Stimulated activated CD8-positive, alpha-beta memory T cell treated with anti-CD3 and anti-CD28 coated beads, Interleukin-4, amount 100 ng/mL, for 48 hours (primary cell): Measurements from ENCODE around the gene ZSCAN29.

ENCODE experiments used
- DNase-seq: peaks from one replicate; pipeline ENCODE4 v3.0.0-alpha.2; 2020

The ZSCAN29 gene

DNA sequence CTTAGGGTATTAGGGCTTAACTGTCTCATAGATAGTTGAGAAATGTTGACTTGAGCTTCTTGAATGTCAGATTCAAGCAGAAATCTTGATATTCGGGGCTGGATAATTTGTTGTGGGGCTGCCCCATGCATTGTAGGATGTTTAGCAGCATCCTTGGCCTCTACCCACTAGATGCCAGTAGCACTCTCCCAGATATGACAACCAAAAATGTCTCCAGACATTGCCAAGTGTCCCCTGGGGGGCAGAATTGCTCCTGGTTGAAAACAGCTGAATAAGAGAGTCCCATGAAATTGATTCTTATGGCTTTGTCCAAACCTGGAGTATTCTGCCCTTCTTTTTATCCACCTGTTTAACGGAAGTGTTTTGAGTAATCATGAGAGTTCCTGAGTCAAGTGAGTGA is 24.5 kb downstream of the ZSCAN29 start:
- no peak for DNase-seq

DNA sequence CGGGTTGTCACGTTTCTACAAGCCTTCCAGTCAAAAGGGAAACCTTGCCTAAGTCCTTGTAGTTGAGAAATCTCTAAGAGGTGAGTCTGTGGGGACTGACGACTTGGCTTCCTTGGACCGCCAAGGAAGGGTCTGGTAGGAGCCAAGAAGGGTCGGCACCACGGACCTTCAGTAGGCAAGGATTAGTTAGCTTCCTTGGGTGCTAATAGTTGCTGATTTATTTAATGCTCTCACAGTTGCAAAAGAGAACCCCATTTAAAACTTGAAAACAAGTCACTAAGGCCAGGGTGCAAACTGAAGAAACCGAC is 40.1 kb downstream of the ZSCAN29 start:
- DNase-seq, result no peak

DNA sequence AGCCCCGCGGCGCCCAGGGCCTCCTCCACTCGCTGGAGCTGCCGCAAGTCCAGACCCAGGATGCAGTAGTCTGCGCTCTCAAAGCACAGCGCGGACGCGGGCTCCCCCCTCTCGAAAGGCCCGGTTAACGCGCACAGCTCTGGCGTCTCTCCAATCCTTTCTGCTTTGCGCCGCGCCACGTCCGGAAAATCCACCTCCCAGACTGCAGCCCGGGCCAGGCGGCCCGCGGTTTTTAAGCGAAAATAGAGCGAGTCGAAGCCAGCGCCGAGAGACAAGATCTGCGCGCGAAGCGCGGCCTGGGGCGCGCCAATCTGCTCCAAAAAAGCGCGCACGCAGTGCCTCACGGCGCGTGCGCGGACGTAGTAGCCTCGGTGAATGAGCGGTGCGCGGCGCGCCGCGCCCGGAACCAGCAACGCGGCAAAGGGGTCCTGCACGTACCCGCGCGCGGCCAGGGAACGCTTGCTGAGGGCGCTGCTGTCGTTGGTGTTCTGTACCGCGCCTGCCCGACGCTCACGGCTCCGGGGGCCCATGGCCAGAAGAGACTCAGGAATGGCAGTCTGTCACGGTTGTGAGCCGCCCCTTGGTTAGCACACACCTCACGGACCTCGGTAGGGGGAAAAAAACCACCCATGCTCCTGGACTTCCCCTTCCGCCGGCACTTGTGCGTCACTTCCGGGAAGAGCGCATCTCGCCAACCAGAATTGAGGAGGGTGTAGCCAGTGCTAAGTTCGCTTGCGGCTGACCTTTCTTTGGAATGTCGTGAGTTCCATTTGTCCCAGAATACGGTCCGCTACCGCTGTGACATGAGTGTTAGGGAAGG is 40.7 kb downstream of the ZSCAN29 start, which contains the start of gene LCMT2:
TSS of gene LCMT2 (minus strand) at position 614 of the 820 bp plus-strand sequence. CDS start at position 530, 84 bp downstream.
- DNase-seq, result peak; percentile 92

DNA sequence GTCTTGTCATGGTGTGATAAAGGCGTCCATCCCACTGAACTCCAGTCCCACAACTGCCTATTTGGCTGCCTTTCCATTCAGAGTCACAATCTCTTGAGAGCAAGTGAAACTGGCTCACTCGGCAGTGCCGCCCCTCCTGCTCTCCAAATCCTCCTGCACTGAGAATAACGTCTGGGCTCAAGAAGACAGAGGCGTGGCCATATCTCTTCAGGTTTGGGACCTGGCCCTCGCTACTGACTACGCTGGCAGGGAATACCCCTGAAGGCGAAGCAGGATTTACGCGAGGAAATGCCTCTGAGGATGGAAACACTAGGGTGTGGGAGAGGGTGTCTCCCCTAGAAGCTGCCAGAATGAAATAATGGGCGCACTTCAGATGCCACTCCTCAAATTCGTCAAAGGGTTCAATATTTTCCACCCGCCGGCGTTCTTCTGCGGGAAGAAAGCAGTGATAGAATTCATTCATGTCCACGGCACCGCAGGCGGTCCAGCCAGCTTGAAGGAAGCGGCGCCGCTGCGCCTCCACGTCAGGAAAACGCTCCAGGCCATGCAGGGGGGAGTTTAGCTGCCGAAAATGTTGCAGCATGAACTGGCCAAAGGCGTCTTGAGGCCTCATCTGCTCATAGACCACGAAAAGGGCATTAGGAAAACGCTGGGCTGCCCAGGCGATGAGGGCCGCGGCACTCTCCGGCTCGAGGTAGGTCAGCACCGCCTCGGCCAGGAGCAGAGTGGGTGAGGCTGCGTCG is 41.5 kb downstream of the ZSCAN29 start:
- peak; percentile 25 for DNase-seq

DNA sequence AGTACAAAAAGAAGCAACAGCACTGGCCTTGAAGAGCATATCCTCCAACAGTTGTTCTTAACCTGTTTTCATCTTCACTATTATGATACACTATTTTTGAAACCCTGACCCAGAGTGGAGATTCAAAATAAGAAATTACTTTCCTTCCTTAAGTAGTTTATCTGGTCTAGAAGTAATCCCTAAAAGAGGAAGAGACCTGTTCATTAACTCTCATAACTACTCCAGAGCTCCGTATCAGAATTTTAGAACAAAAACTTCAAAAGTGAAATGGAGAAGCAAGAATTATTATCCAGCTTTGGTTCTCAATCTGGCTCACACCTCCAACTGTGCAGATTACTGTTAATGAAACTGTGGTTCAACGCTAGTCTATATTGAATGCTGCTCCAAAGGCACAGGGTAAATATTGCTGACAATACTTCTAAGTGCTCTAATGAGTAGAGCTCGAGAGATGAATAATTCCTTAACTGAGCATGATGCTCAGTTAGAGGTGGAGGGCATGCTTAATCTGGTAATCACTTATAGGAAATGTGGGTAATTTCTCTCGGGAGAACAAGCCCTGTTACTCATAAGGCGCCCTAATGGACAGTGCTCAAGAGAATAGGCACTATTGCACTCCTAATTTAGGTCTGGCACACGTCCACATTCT is 45.7 kb downstream of the ZSCAN29 start:
- no peak for DNase-seq

DNA sequence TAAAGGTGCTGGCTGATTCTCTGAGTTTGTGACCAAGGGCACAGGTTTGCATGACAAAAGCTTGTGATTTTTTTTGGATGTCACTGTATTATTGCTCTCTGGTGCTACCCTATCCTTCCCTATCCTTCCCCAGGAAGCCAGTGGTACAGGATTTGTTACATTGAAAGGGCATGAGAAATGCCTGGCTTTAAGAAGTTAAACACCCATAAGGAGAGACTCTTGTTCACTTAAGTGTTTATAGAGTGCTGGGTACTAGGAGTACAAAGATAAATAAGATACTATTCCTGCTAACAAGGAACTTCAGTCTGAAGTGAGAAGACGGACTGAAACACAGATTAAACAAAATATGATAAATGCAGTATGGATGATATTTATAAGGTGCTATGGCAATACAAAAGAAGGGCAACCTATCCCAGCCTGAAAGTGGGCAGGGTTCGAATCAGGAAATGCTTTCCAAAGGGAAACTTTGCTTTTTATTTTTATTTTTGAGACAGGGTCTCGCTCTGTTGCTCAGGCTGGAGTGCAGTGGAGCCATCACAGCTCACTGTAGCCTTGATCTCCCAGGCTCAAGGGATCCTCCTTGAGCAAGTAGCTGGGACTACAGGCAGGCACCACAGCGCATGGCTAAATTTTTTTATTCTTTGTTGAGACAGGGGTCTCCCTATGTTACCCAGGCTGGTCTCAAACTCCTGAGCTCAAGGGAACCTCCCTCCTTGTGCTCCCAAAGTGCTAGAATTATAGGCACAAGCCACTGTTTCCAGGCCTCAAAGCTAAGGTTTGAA is 51.7 kb downstream of the ZSCAN29 start:
- no peak for DNase-seq

DNA sequence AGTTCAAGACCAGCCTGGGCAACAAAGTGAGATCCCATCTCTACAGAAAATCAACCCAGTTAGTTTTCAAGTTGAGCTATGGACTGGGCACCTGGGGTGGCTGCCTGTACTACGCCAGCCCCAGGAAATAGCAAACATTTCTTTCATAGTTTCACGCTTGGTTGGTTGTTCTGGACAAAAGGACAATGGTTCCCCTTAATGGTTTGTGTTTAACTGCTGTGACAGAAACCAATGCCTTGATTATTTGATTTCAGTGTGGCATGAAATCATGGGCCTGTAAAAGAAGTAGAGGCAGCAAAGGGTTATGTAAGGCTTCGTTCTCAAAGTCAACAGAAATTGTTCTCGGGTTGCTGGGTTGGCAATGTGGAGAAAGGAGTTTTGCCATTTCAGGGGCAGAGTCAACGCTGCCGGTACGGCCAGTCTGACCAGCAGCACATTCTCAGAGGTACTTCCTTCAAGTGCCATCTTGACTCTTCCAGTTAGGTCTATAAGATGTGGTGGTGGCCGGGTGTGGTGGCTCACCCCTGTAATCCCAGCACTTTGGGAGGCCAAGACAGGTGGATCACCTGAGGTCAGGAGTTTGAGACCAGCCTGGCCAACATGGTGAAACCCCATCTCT is 53.2 kb downstream of the ZSCAN29 start:
- no peak for DNase-seq

DNA sequence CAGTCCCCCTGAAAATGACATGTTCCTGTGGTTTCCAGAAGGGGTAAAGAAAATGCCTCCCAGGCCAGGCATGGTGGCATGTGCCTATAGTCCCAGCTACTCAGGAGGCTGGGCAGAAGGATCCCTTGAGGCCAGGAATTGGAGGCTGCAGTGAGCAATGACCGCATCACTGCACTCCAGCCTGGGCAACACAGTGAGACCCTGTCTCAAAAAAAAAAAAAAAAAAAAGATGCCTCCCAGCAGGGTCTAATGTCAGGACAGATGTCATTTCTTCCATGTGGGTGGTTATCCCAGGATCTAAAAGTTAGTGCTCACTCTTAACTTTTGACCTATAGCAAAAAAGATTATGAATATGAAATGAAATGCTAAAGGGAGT is 53.9 kb downstream of the ZSCAN29 start:
- DNase-seq, result no peak

DNA sequence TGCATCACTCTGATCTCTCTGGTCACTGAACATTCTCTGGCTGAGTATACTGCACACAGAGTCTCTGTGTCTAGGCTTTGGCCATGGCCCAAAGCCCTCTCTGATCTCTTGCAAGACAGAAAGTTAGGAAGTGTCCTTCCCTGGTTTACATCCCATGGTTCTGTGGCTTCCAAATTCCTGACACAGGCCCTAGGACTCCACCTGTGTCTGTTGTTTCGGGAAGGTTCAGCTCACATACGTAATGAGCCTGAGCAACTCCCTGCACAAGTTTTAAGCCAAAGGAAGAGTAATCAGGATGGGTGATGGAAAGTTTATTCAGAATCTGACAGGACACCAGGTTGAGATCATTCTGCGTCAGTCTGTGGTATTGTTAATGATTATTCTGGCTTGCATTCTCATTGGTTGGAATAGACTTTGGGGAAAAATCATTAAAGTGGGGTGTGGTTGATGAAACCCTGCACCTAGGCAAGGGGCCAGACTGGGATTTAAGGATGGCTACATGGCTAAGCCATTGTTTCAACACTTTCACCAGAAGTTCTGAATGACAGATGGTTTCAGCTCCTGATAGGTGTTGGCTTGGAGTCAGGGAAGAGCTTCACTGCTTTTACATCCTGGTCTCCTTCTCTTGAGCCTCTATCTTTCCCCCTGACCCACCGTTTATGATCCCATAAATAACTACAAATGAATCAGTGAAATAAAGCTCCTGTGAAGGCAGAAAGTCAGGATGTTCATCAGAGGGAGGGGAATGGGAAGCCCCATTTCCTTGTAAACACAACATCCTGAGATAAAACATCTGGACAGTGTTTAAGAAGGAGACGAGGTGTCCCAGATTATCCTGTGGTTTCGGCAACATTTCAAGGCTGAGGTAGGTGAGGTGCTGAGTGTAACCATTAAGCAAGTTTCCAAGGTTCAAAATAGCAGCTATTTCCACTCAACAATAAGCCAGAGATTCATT is 54.5 kb downstream of the ZSCAN29 start:
- DNase-seq, result no peak

DNA sequence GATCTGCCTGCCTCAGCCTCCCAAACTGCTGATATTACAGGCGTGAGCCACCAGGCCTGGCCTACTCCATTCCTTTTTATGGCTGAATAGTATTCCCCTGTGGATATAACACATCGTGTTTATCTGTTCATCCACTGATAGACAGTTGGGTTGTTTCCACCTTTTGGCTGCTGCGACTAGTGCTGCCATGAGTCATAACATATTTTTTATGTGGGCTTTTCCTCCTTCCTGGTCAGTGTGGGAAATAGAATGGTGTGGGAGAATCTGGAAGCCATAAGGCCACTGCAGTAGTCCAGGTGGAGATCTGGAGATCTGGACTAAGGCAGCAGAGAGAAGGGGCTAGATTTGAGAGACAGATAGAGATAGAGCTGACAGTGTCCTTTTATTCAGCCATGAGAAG is 56.7 kb downstream of the ZSCAN29 start:
- no peak for DNase-seq

DNA sequence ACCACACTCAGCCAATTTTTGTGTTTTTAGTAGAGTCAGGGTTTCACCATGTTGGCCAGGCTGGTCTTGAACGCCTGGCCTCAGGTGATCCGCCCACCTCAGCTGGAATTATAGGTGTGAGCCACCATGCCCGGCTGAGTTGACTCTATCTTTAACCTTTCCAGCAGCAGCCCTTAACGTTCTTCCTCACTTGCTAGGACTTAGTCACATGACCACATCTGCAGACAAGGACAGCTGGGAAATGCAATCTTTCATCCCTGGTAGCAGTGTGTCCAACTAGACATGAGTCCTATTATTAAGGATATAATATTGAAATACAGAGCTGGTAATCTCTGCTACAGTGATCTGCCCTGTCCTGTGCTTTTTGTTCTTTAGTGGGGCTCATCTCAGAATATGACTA is 58.5 kb downstream of the ZSCAN29 start:
- DNase-seq, result no peak
